K562 (cell line): ENCODE data around the gene DNAJC9. TPM values are rescaled to one million over a fixed set of nuclear protein-coding genes. Genes with fewer than 3 reads are reported as not detected.

ENCODE experiments used
- ATF4 ChIP-seq: fragments of 450-650 bp; formaldehyde crosslinking; IDR thresholded peaks from 2 replicates; pipeline ENCODE4 v1.4.0; 2022; ENCODE audit warnings: mild to moderate bottlenecking, moderate library complexity
- CREBBP ChIP-seq: IDR thresholded peaks from one replicate; pipeline ENCODE4 v1.6.1; 2012; ENCODE audit warnings: low read depth, mild to moderate bottlenecking, control low read depth, inconsistent platforms, low read length
- DIDO1 ChIP-seq: fragments of 450-650 bp; IDR thresholded peaks from 2 replicates; pipeline ENCODE4 v1.6.1; 2016; ENCODE audit warnings: low read depth, missing biosample characterization, missing genetic modification characterization
- ILK ChIP-seq: fragments of 450-650 bp; IDR thresholded peaks from 2 replicates; pipeline ENCODE4 v1.6.1; 2016; ENCODE audit warnings: missing genetic modification characterization, low read depth, mild to moderate bottlenecking, missing compliant biosample characterization, moderate library complexity, borderline replicate concordance
- MAZ ChIP-seq, 2 experiments: fragments of 450-650 bp in 1 of 2; sonication (generic) in 1 of 2; formaldehyde crosslinking; IDR thresholded peaks in 1 of 2; conservative IDR thresholded peaks in 1 of 2; 2 replicates each; pipeline versions ENCODE4 v1.4.0 to v1.5.0; 2020; ENCODE audit warnings: mild to moderate bottlenecking in 1 of 2, missing genetic modification reagents in 1 of 2
- MBD2 ChIP-seq: sonication (generic); IDR thresholded peaks from 2 replicates; pipeline ENCODE4 v1.6.1; 2016; ENCODE audit warnings: low read depth, borderline replicate concordance
- NEUROD1 ChIP-seq: fragments of 150-350 bp; IDR thresholded peaks from 2 replicates; pipeline ENCODE4 v1.6.1; 2014; ENCODE audit warnings: borderline replicate concordance, low read length, low read depth; ENCODE audit not compliant: partially characterized antibody
- PPARD ChIP-seq: fragments of 250-450 bp; sonication (Bioruptor Pico); IDR thresholded peaks from 2 replicates; pipeline ENCODE4 v1.8.0; 2022; ENCODE audit warnings: inconsistent platforms, mild to moderate bottlenecking, moderate library complexity
- WHSC1 ChIP-seq: IDR thresholded peaks from one replicate; pipeline ENCODE4 v1.6.1; 2012; ENCODE audit warnings: low read length, control low read depth, inconsistent platforms
- polyA plus RNA-seq, 8 experiments: library from polyadenylated mRNA; depleted of rRNA in 4 of 8; stranded (reverse) in 5 of 8; unstranded in 3 of 8; fragments of >200 nt; fragmentation: Nextera tagmentation in 2 of 8; fragmentation: Illumina TruSeq in 1 of 8; extraction: Ambion mirVana in 2 of 8; extraction: Trizol in 1 of 8; gene quantifications; 2 replicates each; pipeline versions ENCODE4 v1.2.1 to v1.2.3, GENCODE V29; 2011 to 2014; ENCODE audit warnings: inconsistent platforms in 1 of 8, missing spikeins in 1 of 8
- total RNA-seq, 7 experiments: library from RNA; depleted of rRNA in 6 of 7; stranded (reverse); fragments of >200 nt in 6 of 7; fragmentation: Illumina TruSeq in 2 of 7; extraction: Trizol in 2 of 7; gene quantifications; 2 replicates each; pipeline versions ENCODE4 v1.2.1 to v1.2.3, GENCODE V29; 2011 to 2021; ENCODE audit warnings: low replicate concordance in 1 of 7
- TF ChIP-seq, protein P1 (sequence below): fragments of 200-600 bp; sonication (generic); IDR thresholded peaks from one replicate; pipeline ENCODE4 v1.6.1; 2012; ENCODE audit warnings: mild to moderate bottlenecking, low read depth, low read length, inconsistent platforms
- TF ChIP-seq, protein P2 (sequence below): sonication (generic); formaldehyde crosslinking; IDR thresholded peaks from 2 replicates; pipeline ENCODE4 v1.8.1; 2023; ENCODE audit warnings: mild to moderate bottlenecking, missing genetic modification reagents

Gene DNAJC9
- total and polyA plus RNA-seq, 9 of the 15 experiments (the other 6 are each of a cell fraction or from before 2014, with no cell fraction given): 66.7 to 133 (median 102) TPM

DNA sequence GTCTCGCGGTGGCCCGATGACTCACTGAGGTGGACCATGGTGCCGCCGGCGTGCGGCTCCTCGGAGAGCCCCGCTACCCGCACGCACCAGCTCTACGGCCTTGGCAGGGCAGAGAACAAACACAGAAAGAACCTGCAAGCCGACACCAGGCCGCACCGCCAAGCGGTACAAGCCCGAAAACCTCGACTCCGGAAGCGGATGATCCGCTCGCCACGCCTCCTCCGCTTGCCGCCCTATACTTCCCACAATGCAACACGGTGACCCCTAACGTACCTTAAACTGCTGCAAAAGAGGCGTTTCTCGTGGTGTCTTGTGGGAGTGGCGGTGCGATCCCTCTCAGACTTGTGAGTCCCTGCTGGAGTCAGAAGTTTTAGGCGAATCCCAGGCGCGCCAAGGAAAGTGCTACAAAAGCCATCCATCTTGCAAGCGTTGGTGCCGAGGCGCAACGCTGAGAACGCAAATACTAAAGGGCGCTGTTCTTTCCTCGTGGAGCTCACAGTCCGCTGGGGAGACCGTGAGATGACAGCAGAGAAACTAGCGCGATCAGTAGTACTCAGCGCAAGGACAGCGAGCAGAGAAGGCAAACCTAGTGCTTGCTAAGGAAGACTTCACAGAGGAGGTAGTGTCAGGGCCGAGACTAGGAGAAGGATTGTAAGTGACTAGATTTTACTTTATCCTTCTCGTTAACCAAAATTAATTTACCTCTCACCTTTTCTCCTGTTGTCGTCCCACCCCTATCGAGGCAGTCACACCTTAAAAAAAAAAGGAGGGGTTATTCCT lies 5.6 kb upstream of the DNAJC9 start, which contains the start of gene MRPS16 (continued):
- TF ChIP-seq, protein P1, sequence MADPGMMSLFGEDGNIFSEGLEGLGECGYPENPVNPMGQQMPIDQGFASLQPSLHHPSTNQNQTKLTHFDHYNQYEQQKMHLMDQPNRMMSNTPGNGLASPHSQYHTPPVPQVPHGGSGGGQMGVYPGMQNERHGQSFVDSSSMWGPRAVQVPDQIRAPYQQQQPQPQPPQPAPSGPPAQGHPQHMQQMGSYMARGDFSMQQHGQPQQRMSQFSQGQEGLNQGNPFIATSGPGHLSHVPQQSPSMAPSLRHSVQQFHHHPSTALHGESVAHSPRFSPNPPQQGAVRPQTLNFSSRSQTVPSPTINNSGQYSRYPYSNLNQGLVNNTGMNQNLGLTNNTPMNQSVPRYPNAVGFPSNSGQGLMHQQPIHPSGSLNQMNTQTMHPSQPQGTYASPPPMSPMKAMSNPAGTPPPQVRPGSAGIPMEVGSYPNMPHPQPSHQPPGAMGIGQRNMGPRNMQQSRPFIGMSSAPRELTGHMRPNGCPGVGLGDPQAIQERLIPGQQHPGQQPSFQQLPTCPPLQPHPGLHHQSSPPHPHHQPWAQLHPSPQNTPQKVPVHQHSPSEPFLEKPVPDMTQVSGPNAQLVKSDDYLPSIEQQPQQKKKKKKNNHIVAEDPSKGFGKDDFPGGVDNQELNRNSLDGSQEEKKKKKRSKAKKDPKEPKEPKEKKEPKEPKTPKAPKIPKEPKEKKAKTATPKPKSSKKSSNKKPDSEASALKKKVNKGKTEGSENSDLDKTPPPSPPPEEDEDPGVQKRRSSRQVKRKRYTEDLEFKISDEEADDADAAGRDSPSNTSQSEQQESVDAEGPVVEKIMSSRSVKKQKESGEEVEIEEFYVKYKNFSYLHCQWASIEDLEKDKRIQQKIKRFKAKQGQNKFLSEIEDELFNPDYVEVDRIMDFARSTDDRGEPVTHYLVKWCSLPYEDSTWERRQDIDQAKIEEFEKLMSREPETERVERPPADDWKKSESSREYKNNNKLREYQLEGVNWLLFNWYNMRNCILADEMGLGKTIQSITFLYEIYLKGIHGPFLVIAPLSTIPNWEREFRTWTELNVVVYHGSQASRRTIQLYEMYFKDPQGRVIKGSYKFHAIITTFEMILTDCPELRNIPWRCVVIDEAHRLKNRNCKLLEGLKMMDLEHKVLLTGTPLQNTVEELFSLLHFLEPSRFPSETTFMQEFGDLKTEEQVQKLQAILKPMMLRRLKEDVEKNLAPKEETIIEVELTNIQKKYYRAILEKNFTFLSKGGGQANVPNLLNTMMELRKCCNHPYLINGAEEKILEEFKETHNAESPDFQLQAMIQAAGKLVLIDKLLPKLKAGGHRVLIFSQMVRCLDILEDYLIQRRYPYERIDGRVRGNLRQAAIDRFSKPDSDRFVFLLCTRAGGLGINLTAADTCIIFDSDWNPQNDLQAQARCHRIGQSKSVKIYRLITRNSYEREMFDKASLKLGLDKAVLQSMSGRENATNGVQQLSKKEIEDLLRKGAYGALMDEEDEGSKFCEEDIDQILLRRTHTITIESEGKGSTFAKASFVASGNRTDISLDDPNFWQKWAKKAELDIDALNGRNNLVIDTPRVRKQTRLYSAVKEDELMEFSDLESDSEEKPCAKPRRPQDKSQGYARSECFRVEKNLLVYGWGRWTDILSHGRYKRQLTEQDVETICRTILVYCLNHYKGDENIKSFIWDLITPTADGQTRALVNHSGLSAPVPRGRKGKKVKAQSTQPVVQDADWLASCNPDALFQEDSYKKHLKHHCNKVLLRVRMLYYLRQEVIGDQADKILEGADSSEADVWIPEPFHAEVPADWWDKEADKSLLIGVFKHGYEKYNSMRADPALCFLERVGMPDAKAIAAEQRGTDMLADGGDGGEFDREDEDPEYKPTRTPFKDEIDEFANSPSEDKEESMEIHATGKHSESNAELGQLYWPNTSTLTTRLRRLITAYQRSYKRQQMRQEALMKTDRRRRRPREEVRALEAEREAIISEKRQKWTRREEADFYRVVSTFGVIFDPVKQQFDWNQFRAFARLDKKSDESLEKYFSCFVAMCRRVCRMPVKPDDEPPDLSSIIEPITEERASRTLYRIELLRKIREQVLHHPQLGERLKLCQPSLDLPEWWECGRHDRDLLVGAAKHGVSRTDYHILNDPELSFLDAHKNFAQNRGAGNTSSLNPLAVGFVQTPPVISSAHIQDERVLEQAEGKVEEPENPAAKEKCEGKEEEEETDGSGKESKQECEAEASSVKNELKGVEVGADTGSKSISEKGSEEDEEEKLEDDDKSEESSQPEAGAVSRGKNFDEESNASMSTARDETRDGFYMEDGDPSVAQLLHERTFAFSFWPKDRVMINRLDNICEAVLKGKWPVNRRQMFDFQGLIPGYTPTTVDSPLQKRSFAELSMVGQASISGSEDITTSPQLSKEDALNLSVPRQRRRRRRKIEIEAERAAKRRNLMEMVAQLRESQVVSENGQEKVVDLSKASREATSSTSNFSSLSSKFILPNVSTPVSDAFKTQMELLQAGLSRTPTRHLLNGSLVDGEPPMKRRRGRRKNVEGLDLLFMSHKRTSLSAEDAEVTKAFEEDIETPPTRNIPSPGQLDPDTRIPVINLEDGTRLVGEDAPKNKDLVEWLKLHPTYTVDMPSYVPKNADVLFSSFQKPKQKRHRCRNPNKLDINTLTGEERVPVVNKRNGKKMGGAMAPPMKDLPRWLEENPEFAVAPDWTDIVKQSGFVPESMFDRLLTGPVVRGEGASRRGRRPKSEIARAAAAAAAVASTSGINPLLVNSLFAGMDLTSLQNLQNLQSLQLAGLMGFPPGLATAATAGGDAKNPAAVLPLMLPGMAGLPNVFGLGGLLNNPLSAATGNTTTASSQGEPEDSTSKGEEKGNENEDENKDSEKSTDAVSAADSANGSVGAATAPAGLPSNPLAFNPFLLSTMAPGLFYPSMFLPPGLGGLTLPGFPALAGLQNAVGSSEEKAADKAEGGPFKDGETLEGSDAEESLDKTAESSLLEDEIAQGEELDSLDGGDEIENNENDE: no peak
- TF ChIP-seq ATF4 (CRISPR knock-in tag) (peak; percentile 51; the same call in 1 of the 2 replicates), NEUROD1 (no peak), ILK (tag) (no peak), DIDO1 (tag) (peak; percentile 63; the same call in 1 of the 2 replicates), PPARD (CRISPR knock-in tag) (no peak), MBD2 (peak; percentile 84), CREBBP (no peak), WHSC1 (no peak), MAZ (CRISPR knock-in tag; conservative IDR thresholded peaks at IDR 0.05 in 1 of 2, IDR thresholded peaks at IDR 0.05 in 1 of 2) (peak; percentile 49 to 70; a peak in 3 of 4 replicates)
- TF ChIP-seq, protein P2, sequence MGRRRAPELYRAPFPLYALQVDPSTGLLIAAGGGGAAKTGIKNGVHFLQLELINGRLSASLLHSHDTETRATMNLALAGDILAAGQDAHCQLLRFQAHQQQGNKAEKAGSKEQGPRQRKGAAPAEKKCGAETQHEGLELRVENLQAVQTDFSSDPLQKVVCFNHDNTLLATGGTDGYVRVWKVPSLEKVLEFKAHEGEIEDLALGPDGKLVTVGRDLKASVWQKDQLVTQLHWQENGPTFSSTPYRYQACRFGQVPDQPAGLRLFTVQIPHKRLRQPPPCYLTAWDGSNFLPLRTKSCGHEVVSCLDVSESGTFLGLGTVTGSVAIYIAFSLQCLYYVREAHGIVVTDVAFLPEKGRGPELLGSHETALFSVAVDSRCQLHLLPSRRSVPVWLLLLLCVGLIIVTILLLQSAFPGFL (CRISPR knock-in tag): 0 out of 2 replicates have a peak, but pooled peaks have one; percentile 20
